Measurements from ENCODE around the gene MRGPRE.
A peak's percentile ranks its signal among the peaks of the same experiment; 100 is the strongest.

Gene MRGPRE

DNA sequence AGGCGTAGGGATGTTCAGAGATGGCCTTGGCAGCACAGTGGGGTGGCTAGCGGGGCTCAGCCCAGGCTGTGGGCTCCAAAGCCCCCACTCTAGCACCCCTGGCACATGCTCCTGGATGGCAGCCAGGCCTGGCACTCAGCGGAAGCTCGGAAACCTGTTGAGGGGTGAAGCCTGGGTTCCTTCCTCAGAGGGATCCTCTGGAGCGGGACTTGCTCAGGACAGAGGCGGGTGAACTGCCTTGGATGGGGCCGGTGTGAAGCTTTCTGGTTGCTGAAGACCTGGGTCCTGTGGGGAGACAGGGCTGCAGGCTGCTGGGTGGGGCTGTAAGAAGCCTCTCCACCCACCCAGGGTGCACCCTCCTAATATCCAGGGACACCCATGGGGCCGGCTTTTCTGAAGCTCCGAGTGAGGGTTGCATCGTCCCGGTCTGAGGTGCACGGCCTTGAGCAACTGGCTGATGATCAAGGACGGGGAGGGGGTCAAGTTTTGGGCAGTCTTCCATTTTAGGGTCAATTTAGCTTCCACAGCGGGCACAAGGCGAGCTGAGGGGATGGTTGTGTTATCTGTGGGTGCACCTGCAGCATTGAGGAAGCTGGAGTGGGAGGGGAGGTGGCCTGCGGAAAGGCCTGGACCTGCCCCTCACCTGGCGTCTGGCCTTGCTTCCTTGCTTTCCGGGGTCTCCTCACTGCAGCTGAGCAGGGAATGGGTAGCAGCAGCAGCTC, 5.2 kb downstream of the MRGPRE start:
- no peak for DNase-seq (ENCODE audit: low spot score)

DNA sequence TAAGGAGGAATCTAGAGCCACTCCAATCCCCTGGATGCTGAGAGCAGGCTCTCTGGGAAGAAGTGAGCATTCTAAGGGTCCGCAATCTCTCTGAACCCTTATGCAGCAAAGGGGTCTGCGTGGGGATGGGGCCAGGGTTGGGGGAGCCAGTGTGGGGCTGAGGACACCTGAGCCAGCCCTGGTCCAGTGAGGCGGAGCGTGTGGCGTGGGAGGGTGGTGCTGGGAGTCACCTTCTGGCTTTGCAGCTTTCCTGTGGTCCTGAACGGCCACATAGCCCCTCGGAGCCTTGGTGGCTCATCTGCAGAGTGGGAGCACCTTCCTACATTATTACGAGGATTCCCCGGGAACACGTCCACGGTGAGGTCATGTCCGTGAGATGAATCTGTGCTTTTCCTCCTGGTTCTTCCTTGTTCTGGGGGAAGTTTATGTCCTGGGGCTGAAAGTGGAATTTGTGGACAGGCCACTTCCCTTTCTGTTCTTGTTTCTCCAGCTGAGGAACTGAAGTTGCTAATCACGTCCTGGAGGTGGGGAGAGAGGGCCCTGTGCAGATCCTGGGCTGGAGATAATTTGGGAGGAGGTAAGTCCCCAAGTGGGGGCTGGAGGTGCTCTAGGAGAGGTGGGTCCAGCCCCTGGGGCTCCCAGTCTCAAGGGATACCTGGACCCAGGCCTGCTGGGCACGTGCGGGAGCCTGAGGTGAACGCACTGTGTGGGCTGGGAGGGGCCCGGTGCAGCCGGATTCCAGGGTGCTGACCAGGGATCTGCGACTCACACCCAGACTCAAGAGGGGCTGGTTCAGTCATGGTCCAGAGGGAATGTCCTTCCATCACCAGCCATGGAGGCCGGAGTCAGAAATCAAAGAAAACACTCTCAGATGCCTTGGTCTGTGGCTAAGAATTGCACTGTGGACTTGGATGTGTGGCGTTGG, 6.1 kb downstream of the MRGPRE start:
- DNase-seq (ENCODE audit: low spot score) = no peak

DNA sequence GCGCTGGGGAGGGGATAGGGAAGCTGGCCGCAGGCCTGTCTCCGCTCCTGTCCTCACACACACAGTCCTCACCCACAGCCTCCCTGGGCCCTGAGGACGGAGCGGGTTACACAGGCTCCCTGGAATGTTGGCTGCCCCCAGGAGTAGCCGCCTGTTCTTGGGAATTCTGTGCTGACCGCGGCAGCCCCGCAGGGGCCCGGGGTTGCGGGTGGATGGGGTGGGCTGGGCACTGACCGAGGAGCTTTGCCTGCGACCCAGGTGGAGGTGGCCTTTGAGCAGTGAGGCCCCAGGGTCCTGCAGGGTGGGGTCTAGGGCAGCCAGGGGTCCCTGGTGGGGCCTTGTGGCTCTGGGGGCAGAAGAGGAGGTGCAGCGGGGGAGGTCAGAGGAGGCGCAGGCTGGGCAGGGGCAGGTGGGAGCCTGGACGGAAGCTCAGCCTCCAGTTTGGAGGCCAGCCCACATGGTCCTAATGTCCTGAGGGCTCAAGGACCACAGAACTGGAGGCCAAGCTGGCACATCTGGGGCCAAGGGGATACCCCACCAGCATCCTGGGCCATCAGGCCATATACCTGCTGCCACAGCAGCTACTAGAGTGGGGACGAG, 7.0 kb downstream of the MRGPRE start:
- no peak for DNase-seq (ENCODE audit: low spot score)

DNA sequence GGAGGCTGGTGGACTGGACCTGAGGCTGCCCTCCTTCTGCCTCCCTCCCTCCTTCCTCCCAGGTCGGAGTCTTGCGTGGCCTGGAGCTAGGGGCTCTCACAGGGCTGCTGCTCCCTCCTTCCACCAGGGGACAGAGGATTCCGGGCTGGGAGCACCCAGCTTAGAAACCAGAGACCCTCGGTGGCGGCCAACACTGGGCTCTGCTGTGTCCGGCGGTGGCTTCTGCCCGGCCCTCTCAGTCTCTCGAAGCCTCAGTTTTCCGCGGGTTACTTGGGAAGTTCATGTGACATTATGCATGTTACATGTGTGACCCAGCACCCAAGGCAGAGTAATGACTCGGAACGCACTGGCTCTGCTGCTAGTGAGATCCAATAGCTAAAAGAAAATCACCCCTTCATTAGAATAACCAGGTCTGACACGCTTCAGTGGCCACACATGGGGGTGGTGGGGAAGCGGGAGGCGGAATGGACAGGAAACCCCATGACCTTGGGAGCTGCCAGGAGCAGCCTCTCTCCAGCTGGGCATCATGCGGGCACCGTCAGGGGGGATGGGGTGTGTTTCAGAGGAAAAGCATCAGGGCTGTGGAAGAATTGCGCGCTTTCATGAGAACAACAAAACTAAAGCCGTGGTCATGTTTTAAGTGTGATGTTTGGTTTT, 7.7 kb downstream of the MRGPRE start:
- no peak for DNase-seq (ENCODE audit: low spot score)

DNA sequence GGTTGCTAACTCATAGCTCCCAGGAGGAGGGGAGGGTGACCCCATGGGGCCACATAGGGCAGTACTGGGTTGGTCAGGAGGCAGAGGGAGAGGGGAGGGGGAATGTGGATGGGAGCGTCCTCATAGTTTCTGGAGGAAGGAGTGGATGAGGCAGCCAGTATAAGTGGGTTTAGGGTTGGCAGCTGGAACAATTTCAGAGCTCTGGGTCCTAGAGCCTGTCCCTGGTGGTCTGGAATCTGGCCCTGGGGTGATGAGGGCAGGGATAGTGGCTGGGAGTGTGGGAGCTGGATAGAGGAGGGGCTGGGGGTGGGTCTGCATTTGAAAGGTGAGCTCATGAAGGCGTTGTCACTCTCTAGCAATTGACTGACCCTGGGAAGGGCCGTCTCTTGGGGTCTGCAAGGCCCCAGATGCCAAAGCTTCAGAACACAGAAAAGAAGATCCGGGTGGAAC, 8.3 kb downstream of the MRGPRE start:
- no peak for DNase-seq (ENCODE audit: low spot score)

DNA sequence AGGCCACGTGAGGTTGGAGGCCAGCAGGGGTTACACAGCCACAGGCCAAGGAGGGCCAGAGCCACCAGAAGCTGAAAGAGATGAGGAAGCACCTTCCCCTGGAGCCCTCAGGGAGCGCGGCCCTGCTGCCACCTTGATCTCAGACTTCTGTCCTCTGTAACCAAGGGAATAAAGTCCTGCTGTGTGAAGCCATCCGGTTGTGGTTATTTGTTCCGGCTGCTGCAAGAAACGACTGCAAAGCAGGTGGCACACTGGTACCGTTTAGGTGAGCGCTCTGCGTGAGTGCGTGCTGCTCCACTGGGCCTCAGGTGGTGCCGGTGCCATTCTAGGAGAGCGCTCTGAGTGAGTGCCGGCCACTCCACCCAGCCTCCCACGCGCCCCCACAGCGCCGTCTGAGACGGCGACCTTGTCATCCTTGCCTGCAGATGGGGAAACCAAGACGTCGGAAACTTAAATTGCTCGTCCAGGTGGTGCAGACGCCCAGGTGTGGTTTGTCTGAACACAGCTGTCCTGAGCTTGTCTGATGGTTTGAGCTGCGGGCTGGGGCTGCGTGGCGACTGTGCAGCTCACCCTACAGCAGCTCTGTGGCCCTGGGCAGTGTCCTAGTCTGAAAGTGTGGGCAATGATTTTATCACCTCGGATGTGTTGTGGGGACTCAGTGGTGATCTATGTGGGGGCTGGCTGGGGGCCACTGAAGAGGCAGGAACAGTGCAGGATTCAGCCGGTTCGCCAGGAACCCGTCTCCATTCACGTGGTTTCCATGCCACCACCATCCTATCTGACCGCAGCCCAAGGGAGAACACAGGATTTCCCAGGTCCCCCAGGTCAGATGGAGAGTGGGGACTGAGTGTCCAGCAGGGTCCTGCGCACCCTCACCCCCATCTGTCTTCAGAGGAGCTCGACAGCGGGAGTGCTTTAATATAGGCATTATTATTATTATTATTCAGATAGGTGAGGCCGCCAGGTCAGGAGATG, 9.0 kb downstream of the MRGPRE start:
- no peak for DNase-seq (ENCODE audit: low spot score)

DNA sequence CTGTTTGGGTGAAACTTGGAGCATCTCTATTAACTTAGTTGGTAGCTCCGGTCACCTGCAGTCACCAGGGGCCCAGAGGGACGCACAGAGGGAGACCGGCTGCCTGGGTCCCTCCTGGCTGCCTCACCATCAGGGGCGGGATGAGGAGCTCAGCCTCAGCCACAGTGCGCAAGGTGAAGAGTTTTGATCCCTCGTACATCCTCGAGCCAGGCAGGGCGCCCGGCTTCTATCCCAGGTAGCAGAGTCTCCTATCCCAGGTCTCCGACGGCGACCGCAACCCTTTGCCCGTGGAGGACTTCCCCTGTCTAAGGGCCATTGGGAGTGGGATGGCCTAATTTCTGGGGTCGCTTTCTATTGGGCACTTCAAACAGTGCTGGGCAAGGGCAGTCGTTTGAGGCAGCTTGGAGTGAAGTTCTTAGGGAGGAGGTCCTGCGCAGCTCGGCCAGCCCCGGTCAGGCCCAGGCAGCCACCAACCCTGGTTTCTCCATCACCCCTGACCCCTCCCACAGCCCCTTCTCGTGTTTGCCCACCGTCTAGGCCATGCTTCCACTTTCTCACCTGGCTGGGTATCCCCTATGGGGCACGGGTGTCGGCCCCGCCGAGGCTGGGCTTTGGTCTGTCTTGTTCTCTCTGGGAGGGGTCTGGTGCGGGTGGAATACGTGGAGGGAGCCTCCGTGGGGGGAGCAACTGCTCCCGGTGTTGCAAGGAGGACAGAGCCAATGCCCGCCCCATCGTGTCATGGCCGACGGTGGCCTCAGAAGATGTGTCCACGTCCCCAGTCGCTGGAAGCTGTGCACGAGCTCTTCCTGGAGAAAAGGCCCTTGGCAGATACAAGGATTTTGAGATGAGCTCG, 10.0 kb downstream of the MRGPRE start:
- DNase-seq (ENCODE audit: low spot score) = peak; percentile 3

DNA sequence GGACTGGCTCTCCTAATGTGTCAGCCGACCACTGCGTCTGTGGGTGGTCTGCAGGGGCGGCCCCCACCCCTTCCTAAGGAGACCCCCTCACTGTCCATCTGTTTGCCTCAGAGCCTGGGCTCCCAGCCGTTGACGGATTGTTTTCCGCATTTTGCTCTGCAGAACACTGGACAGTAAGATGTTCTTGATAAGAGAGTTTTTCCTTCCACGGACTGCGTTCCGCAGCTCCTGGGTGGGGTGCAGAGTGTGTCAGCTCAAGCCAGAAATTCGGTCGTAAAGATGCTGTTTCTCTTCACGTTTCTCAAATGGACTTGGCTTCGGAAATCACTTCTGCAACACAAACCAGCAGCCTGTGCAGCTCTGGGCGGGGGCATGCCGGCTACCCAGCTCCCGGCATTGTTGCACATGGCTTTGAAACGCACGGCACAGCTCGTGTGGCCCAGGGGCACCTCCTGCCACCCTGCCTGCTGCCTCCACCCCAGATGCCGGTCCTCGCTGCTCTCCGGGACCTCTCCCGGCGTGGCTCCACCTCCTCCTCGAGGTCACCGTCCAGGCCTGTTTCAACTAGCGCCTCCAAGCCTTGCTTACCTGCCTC, 10.7 kb downstream of the MRGPRE start:
- DNase-seq (ENCODE audit: low spot score) = peak; percentile 20

DNA sequence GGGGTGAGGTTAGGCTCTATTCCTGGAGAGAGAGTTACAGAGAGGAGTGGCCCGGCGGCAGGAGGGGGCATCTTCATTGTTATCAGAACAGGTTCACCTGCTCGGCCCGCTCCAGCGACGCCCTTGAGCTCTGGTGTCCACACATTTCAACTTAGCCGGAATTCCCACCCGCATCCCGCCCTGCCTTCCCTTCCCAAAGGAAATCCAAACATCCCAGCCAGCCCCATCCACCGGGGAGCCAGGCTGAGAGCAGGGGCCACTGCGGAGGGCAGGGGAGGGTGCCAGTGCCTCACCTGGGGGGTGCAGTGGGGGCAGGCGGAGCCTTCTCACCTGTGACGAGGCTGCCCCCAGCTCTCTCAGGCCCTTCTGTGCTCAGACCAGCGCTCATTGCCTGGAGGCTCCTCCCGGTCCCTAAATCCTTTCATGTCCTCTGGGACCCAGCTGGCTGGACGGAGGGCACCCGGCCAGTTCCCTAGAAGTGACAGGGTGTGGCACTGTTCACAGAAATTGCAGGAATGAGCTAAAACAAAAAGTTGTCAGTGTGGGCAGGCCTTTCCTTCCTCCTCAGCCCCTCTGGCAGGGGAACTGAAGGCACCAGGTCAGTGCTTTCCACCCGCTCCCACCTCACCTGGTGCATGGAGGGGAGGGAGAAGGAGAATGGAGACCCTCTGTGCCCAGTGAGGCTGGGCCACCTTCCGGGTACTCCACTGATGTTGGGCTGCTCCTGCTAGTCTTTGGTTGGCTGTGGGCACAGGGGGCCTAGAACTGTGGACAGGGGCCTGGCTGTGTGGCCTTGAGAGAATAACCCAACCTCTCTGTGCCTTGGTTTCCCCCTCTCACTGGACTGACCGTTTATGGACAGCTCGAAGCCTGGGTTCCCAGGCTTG, 11.5 kb downstream of the MRGPRE start:
- DNase-seq (ENCODE audit: low spot score) = peak; percentile 20

DNA sequence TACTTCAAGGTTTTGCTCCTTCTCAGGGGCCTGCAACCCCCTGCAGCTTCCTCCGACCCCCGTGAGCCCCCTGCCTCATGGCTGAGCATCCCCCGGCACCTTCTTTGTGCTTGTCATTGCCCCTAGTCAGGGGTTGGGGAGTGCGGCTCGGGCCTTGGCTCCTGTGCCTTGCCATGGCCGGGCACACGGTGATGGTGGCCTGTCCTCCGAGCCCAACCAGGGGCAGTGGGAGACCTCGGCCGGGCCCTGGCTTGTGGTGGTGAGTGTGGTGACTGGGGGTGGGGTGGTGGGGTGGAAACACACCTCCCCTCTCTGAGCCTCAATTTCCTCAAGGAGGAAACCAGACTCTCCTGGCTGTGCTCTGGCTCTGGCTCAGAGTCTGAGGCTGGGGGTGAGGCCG, 12.1 kb downstream of the MRGPRE start:
- DNase-seq (ENCODE audit: low spot score) = peak; percentile 7

DNA sequence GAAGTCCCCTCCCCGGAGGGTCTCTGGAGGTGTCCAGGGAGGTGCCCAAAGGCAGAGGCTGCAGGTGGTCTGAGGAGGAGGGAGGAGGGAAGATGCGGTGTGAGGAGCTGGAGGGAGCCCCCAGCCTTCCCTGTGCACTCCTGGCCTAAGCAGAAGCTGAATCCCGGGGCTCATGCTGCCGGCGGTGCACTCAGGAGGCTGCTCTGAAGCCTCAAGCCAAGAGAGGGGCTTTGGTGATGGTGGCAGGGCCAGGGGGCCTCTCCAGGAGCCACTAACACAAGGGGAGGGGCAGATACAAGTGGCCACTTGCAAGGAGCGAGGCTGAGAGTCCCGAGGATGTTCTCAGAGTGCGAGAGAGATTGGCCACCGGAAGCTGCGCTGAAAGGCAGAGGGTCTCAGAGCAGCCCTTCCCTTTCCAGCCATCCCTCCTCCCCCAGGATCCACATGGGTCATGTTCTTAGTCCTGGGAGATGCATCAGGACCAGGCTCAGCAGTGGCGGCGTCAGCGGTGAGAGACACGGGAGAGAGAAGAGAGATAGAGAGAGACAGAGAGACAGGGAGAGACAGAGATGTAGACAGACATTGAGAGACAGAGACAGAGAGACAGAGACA, 12.8 kb downstream of the MRGPRE start:
- peak; percentile 18 for DNase-seq (ENCODE audit: low spot score)

DNA sequence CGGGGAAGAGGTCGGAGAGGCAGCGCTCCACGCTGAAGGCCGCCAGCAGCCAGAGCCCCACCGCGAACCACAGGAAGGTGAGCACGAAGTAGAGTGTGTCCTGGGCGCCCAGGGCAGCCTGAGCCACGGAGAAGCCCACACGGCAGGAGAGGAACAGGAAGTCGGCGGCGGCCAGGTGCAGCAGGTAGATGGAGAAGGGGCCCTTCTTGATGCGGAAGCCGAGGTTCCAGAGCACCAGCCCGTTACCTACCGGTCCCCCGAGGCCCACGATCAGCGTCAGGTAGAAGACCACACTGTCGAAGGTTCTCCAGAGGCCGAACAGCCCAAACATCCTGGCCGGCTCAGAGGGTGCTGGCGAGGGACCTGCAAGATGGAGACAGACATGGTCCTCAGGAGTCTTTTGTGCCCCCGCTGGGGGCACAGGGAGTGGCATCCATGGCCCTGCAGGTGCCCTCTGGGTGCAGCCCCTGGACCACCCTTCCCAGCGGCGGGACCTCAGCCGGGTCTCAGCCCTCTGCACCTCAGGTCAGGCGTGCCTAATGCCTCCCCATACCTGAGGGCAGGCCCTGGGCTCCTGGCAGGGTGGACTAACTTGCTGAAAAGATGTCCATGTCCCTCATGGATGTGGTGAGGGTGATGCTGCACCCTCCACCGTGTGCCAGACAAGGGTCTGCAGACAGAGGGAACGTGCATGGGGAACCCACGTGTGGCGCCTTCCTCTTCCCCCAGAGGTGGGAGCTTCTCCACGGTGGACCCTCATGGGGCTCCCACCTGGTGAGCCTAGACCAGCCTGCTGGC, 13.5 kb downstream of the MRGPRE start, which contains the start of gene MRGPRG:
TSS of gene MRGPRG (minus strand) at position 331 of the 798 bp plus-strand sequence. CDS start at position 331, 0 bp downstream.
- DNase-seq (ENCODE audit: low spot score) = no peak

DNA sequence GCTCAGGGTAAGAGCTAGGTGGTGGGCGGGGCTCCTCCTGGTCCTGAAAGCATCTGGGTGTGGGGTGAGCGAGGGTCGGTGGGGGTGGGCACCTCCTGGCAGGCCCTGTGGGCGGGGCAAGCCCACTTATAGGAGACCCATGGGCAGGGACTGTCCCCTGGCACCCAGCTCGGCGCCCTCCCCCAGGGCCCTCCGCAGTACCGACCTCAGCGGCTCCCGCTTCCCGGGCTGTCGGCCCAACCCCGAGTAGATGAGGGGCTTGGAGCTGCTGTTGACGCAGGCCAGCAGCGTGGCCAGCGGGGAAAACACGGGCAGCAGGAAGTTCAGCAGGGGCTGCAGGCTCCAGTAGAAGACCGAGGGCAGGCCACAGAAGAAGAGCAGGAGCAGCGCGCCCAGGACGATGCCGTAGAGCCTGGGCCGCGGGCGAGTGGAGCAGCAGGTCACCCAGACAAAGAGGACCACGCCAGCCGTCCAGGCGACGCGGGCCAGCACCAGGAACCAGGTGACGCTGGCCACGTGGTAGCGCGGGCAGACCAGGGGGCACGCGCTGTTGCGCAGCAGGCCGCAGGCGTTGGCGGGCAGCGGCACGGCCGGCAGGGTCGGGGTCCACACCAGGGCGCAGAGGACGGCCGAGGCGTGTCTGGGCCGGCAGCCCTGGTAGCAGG, 14.3 kb downstream of the MRGPRE start:
- no peak for DNase-seq (ENCODE audit: low spot score)

DNA sequence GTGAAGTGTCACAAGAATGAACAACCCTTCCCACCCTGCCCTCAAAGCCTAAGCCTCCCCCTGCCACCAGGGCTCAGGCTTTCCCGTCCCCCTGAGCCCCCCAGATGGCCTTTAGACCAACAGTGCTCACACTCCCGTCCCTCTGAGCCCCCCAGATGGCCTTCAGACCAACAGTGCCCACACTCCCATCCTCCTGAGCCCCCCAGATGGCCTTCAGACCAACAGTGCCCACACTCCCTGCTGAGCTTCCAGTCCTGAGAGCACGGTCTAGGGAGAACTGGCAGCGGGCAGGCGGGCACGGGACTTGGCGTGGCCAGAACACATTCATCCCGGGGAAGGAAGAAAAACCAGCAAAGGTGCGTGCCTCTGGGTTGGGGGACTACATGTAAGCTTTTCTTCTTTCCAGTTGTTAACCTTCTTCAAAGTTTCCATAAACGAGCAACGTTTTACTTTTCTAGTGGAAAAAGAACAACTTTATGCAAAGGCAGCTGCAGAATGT, 16.1 kb downstream of the MRGPRE start:
- no peak for DNase-seq (ENCODE audit: low spot score)

DNA sequence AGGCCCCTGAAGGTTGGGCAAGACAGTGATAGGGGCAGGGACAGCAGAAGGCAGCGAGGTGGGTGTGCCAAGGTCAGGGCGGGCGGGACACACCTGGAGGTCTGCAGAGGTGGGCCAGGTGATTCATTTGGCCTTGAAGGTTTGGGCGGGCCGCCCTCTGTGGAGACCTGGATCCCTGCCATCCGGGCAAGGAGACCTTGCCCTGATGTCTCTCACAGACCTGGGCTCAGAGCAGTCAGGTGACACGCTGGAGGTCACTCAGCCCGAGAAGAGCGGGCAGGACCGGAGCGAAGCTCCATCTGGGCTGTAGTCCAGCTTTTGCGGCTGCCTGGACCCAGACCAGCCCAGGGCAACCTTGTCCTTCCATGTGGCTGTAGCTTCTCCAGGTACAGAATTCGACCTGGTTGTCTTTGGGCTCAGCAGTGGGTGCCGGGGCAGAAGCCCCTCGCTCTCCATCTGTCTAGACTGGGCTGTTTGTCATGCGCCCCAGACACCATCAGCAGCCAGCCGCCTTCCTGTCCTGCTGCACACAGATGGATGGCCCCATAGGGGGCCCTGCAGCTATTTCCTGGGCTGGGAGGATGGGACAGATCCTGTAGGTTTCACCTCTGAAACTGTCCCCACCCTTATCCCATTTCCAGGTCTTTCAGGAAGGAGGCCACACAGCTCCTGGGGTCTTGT, 16.7 kb downstream of the MRGPRE start:
- DNase-seq (ENCODE audit: low spot score) = no peak

DNA sequence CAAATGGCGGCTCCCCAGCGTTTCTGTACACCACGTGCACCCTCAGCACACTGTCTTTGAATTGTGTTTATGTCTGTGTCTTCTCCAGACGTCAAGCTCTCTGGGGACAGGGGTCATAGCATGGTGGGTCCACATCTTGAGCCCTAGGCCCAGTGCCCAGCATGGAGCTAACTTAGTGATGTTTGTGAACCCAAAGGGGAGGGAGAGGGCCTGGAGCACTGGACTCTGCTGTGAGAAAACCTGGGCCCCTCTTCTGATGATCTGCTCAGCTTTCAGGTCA, 17.9 kb downstream of the MRGPRE start:
- DNase-seq (ENCODE audit: low spot score) = no peak
